Calu3 (cell line): ENCODE results near the gene MCM7. TPM values are rescaled to one million over a fixed set of nuclear protein-coding genes. Genes with fewer than 3 reads are reported as not detected.

Experiments
- BruUV-seq: library from RNA; stranded (reverse); fragments of 400-500 nt; replicated peaks from 2 replicates; lab custom pipeline; 2021; lab: Mats Ljungman, UMichigan
- CTCF ChIA-PET: fragments of 300-600 bp; sonication (Branson Sonifier 250); formaldehyde crosslinking; loops from one replicate; lab custom pipeline; 2022; ENCODE audit warnings: antibody characterized with exemption; lab: Charles Lee
- DNase-seq: peaks from one replicate; pipeline ENCODE4 v3.0.0; 2022
- H3K27ac Mint-ChIP-seq: one replicate; pipeline ENCODE4 v1.8.0; 2022; ENCODE audit warnings: mixed read lengths; ENCODE audit not compliant: unreplicated experiment
- H3K27me3 Mint-ChIP-seq: one replicate; pipeline ENCODE4 v1.8.0; 2022; ENCODE audit warnings: mixed read lengths; ENCODE audit not compliant: unreplicated experiment
- H3K36me3 Mint-ChIP-seq: one replicate; pipeline ENCODE4 v1.8.0; 2022; ENCODE audit warnings: mild to moderate bottlenecking, moderate library complexity, mixed read lengths; ENCODE audit not compliant: insufficient read depth, unreplicated experiment
- H3K4me1 Mint-ChIP-seq: one replicate; pipeline ENCODE4 v1.8.0; 2022; ENCODE audit warnings: mild to moderate bottlenecking, low read depth, mixed read lengths; ENCODE audit not compliant: unreplicated experiment
- H3K4me3 Mint-ChIP-seq: one replicate; pipeline ENCODE4 v1.8.0; 2022; ENCODE audit warnings: mild to moderate bottlenecking, low read depth, moderate library complexity, mixed read lengths; ENCODE audit not compliant: unreplicated experiment
- H3K9me3 Mint-ChIP-seq: one replicate; pipeline ENCODE4 v1.8.0; 2022; ENCODE audit warnings: low read depth, mixed read lengths; ENCODE audit not compliant: unreplicated experiment
- intact Hi-C: fragments of 100-400 bp; cut with micrococcal nuclease; formaldehyde crosslinking; loops from one replicate; pipeline ENCODE4 v1.10.0; 2022; ENCODE audit not compliant: unreplicated experiment
- microRNA-seq: library from miRNA; unstranded; fragments of <30 nt; microRNA quantifications from one replicate; pipeline ENCODE4 v1.2.0, GENCODE V29; 2022
- total RNA-seq: library from RNA; stranded (reverse); gene quantifications from 2 replicates; pipeline ENCODE4 v1.2.3, GENCODE V29; 2022
- TF ChIP-seq, protein P1 (sequence below): fragments of 200-600 bp; IDR thresholded peaks from one replicate; pipeline ENCODE4 v1.8.0; 2022; ENCODE audit warnings: antibody characterized with exemption; ENCODE audit not compliant: unreplicated experiment

The MCM7 gene
- total RNA-seq, 1 experiment from 2014 or later = 122 TPM

DNA sequence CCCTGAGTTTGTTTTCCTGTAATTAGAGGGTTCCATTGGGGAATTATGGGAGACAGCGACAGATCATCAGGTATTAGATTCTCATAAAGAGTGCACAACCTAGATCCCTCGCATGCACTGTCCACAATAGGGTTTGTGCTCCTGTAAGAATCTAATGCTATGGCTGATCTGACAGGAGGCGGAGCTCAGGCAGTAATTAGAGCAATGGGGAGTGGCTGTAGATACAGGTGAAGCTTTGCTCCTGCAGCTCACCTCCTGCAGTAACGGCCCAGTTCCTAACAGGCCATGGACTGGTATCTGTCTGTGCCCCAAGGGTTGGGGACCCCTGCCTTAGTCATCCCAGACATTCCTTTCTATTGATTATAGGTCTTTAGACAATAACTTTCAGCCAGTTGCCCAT is 52.5 kb downstream of the MCM7 start:
- intact Hi-C loops = no loop called here

DNA sequence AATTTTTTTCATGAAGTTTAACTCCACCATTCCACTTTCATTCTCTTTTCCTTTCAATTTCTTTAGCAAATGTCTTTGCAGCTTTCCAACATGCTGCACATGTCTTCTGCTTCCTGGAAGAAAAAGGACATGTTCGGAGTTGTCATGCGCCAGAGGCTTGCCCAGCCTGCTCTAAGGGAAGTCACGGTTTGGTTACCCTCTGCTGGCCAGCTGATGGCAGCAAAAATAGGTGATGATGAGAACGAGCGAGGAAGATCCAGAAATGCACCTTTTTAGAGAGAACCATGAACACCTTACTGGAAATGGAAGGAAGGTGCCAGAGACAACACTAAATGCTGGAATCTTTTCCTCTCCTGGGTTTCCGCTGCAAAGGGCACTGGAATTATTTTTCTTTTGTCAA is 56.5 kb downstream of the MCM7 start:
- TF ChIP-seq, protein P1, sequence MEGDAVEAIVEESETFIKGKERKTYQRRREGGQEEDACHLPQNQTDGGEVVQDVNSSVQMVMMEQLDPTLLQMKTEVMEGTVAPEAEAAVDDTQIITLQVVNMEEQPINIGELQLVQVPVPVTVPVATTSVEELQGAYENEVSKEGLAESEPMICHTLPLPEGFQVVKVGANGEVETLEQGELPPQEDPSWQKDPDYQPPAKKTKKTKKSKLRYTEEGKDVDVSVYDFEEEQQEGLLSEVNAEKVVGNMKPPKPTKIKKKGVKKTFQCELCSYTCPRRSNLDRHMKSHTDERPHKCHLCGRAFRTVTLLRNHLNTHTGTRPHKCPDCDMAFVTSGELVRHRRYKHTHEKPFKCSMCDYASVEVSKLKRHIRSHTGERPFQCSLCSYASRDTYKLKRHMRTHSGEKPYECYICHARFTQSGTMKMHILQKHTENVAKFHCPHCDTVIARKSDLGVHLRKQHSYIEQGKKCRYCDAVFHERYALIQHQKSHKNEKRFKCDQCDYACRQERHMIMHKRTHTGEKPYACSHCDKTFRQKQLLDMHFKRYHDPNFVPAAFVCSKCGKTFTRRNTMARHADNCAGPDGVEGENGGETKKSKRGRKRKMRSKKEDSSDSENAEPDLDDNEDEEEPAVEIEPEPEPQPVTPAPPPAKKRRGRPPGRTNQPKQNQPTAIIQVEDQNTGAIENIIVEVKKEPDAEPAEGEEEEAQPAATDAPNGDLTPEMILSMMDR = no peak
- Mint-ChIP-seq H3K9me3 (no peaks in the 10 kb centered on the region), H3K4me1 (no peaks in the 10 kb centered on the region), H3K4me3 (no peak overlapping the region), H3K27me3 (no peaks in the 10 kb centered on the region), H3K36me3 (peaks cover 4% of the 10 kb centered on the region), H3K27ac (no peak overlapping the region)
- intact Hi-C loops = no loop called here
- CTCF ChIA-PET = no interaction called here
- no TSS peak for BruUV-seq
- no peak for DNase-seq

More for the DNA sequence above, 52.5 kb downstream of the MCM7 start:
- no peaks in the 10 kb centered on the region for H3K9me3 Mint-ChIP-seq
- H3K4me1 Mint-ChIP-seq = peaks cover 7% of the 10 kb centered on the region
- no peak for DNase-seq
- H3K27ac Mint-ChIP-seq = no peak overlapping the region
- peaks cover 7% of the 10 kb centered on the region for H3K36me3 Mint-ChIP-seq
- TF ChIP-seq, protein P1 = no peak
- no peaks in the 10 kb centered on the region for H3K27me3 Mint-ChIP-seq
- BruUV-seq = no TSS peak
- no peak overlapping the region for H3K4me3 Mint-ChIP-seq
- CTCF ChIA-PET = no interaction called here

Small RNA genes within 50 kb of the gene (microRNA-seq; reads per million reads assigned to microRNA genes)
- gene MIR106B (5,426 reads per million, percentile 93 among the genes with 10 or more reads in this experiment), gene MIR25 (699 reads per million, percentile 81 among the genes with 10 or more reads in this experiment), gene MIR93 (12,909 reads per million, percentile 96 among the genes with 10 or more reads in this experiment)

Other genes starting within 250 kb of the MCM7 start
- gene OR2AE1, start 224.4 kb downstream of the MCM7 start, total RNA-seq = 0.47 TPM in 1 of 2 replicates, not detected in the other
- 15.9 and 16.9 TPM in 2 replicates for gene TRIM4, start 181.9 kb downstream of the MCM7 start, total RNA-seq
- not detected in 2 replicates for gene GJC3, start 171.8 kb downstream of the MCM7 start, total RNA-seq
- 15.4 and 25.6 TPM in 2 replicates for gene AZGP1, start 125.4 kb downstream of the MCM7 start, total RNA-seq
- 56.6 and 60.0 TPM in 2 replicates for gene ZKSCAN1, start 85.8 kb downstream of the MCM7 start, total RNA-seq
- gene ZSCAN21, start 51.6 kb downstream of the MCM7 start, total RNA-seq = 5.5 and 5.7 TPM in 2 replicates
- 26.7 TPM in 2 replicates for gene ZNF3, start 19.7 kb downstream of the MCM7 start, total RNA-seq
- 97.1 and 110 TPM in 2 replicates for gene COPS6, start 12.4 kb downstream of the MCM7 start, total RNA-seq
- gene AP4M1, start 246 bp upstream of the MCM7 start, total RNA-seq = 12.1 and 13.9 TPM in 2 replicates
- 50.5 and 50.8 TPM in 2 replicates for gene TAF6, start 18.0 kb upstream of the MCM7 start, total RNA-seq
- 5.6 and 5.9 TPM in 2 replicates for gene CNPY4, start 18.2 kb upstream of the MCM7 start, total RNA-seq
- gene MBLAC1, start 25.6 kb upstream of the MCM7 start, total RNA-seq = 1.2 TPM in 2 replicates
- 43.6 and 56.6 TPM in 2 replicates for gene LAMTOR4, start 47.5 kb upstream of the MCM7 start, total RNA-seq
- 17.4 and 17.5 TPM in 2 replicates for gene TRAPPC14, start 57.3 kb upstream of the MCM7 start, total RNA-seq
- 0.14 TPM in 1 of 2 replicates, not detected in the other for gene GAL3ST4, start 67.2 kb upstream of the MCM7 start, total RNA-seq
- 3.2 and 3.6 TPM in 2 replicates for gene GPC2, start 76.0 kb upstream of the MCM7 start, total RNA-seq
- gene STAG3, start 76.5 kb upstream of the MCM7 start, total RNA-seq = 0.66 and 1.2 TPM in 2 replicates
- not detected in 2 replicates for gene PVRIG, start 118.6 kb upstream of the MCM7 start, total RNA-seq
- gene SPDYE3, start 206.3 kb upstream of the MCM7 start, total RNA-seq = not detected in 2 replicates